SK-N-DZ (cell line): ENCODE measurements around the gene TRIM75. TPM values are rescaled to one million over a fixed set of nuclear protein-coding genes. Genes with fewer than 3 reads are reported as not detected.
"Not testable (repeated sequence)": the region's sequence is repeated elsewhere in the genome, so short reads cannot be mapped to it uniquely, and the experiment has no call there.

ENCODE experiments used
- DNase-seq: peaks from one replicate; pipeline ENCODE4 v3.0.0-alpha.2; 2015; ENCODE audit warnings: low spot score
- polyA plus RNA-seq, 2 experiments: library from polyadenylated mRNA; depleted of rRNA; stranded (reverse); fragments of >200 nt; gene quantifications; 2 replicates each; pipeline ENCODE4 v1.2.3, GENCODE V29; 2014

Gene TRIM75
- not detected in 2 replicates for polyA plus RNA-seq (2014; cell fraction: cytosol; rRNA removed)
- not detected in 2 replicates for polyA plus RNA-seq (2014; cell fraction: nucleus; rRNA removed)

- no peak for DNase-seq
Observed at GRCh38 chr4:165053645-165054044, at the start of gene TRIM75. Gene TRIM75, plus strand, starts transcription at chr4:165053866. Its CDS starts 5,282 bp downstream, at chr4:165059148.

- no peak for DNase-seq
Observed at GRCh38 chr4:165005352-165005925, 48.2 kb upstream of the TRIM75 start.

- DNase-seq = no peak
Observed at GRCh38 chr4:165006456-165006855, 47.2 kb upstream of the TRIM75 start.

- no peak for DNase-seq
Observed at GRCh38 chr4:165006886-165007285, 46.8 kb upstream of the TRIM75 start.

DNA sequence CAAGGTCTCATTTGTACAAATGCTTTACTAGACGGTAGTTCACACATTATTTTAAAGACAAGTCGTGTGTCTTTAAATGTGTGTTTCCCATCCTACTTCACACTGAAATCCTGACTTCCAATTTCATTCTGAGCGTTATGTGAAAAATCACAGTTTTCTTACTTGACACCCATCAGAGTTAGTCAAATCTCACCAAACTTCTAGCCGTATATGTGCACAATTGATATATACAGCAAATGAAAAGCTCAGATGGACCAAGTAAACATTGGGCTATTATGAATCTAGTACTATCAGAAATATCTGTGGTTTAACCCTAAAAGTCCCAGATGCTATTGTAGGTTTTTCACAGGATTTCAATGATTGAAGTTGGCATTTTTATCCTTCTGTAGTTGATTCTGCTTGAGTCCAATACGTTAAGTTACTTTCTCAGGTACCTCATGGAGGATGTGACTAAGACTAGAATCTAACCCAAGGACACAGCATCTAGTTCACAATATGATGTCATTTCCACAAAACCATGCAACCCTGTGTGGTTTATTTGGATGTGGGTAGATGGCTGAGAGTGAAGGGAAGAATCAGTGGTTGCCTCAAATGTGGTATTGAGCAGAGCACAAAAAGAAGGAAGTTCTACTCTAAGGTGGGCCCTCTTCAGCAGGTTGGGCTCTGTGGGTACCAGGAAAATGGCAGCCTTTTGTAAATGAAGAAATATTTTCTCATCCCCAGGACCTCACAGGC lies 44.0 kb upstream of the TRIM75 start:
- DNase-seq = no peak

DNA sequence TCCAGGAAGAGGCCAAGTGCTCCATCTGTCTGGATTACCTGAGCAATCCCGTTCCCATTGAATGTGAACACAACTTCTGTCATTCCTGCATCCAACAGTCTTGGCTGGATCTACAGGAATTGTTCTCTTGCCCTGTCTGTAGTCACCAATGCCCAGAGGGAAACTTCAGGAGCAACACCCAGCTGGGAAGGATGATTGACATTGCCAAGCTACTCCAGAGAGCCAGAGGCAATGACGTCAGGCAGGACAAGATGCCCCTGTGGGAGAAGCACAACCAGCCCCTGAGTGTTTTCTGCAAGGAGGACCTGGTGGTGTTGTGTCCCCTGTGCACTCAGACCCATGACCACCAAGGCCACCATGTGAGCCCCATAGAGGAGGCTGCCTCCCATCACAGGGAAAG lies 43.2 kb upstream of the TRIM75 start:
- no peak for DNase-seq

GRCh38 chr4:165010991-165011390 lies 42.7 kb upstream of the TRIM75 start:
- no peak for DNase-seq

DNA sequence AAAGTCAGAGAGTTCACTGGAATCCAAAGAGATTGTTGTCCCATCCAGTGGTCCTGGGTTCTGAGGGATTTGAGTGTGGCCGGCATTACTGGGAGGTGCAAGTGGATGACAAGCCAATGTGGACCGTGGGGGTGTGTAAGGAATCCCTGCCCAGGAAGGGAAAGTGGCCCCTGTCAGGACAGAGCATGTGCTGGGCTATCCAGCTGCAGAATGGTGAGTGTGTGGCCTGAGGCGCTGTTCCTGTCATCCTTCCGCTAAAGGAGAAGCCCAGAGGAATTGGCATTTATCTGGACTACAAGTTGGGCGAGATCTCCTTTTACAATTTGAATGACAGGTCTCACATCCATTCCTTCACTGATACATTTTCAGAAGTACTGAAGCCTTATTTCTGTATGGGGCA lies 42.3 kb upstream of the TRIM75 start:
- no peak for DNase-seq

DNA sequence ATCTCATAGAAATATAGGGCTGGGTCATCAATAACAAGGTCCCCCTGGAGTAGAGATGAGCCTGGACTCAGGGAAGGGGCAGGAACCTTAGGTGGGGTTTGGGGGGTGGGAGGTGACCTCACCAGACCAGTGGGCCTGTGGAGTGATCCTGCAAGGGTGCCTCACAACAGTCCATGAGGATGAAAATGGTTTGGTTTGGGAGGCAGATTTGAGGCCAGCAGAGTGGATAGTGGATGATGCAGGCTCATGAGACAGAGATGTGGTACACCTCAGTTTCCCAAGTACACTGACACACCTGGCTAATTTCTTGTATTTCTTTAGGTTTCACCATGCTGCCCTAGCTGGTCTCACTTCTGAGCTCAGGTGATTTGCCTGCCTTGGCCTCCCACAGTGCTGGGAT lies 40.0 kb upstream of the TRIM75 start:
- DNase-seq = no peak

DNA sequence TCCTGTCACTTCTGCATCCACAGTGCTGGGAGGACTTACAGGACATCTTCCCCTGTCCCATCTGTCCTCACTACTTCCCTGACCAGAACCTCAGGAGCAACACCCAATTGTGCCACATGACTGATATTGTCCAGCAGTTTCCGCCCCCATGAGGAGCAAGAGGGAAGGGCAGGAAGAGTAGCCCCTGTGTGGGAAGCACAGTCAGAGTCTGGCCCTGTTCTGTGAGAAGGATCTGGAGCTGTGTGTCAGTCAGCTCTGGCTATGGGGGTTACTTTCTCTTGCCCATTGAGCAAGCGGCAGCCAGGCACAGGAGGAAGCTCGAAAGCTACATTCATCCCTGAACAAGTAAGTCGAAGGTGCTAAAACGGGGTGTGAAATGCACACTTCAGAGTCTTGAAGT lies 36.7 kb upstream of the TRIM75 start:
- DNase-seq = peak; percentile 11

- not testable (repeated sequence) for DNase-seq
Observed at GRCh38 chr4:165019995-165020394, 33.7 kb upstream of the TRIM75 start.

DNA sequence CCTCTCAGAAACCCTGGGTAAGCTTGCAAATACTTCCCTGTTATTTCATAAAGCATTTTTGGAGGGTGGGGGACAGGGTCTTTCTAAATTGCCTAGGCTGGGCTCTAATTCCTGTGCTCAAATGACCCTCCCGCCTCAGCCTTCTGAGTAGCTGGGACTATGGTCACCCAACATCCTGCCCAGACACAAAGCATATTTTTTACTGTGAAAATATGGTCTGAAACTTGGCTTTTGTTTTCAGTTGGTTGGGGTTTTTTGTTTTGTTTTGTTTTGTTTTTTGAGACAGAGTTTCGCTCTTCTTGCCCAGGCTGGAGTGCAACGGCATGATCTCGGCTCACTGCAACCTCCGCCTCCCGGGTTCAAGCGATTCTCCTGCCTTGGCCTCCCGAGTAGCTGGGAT lies 27.9 kb upstream of the TRIM75 start:
- not testable (repeated sequence) for DNase-seq

- DNase-seq = no peak
Observed at GRCh38 chr4:165027762-165028402, 25.8 kb upstream of the TRIM75 start.

GRCh38 chr4:165031436-165032211 lies 22.0 kb upstream of the TRIM75 start, which contains the start of gene TRIM60:
Gene TRIM60, plus strand, starts transcription at chr4:165031999. Its CDS starts 8,074 bp downstream, at chr4:165040073.
- no peak for DNase-seq

- DNase-seq = no peak
Observed at GRCh38 chr4:165048170-165048569, 5.5 kb upstream of the TRIM75 start.

DNA sequence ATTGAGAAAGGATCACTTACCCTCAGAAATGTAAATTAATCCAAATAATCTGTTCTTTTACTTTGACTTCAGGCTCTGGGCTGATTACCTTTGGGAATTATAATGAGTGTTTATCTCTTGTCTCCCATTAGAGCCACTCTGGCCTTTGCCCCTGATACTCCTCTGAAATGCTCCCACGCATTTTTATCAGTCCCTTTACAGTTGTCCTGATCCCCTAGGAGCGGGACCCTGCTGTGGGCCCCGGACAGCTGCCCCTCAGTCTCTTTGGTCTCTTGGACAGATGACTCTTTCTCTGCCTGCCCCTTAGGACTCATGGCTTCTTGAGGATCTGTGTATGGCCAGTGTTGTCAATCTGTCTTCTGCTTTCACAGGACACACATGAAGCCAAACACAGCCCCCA lies 1.0 kb upstream of the TRIM75 start:
- DNase-seq = no peak

DNA sequence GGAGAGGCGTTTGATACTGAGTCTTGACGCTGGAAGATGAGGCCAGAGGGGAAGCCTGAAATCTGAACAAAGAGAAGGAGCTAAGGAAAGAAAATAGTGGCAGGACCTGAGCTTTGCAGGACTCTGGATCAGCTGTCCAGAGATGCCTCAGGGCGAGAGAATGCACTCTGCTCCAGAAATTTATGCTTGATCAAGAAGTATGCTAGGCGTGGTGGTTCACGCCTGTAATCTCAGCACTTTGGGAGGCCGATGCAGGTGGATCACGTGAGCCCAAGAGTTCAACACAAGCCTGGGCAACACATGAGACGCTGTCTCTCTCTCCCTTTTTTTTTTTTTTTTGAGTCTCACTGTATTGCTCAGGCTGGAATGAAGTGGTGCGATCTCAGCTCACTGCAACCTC lies 1.9 kb downstream of the TRIM75 start:
- no peak for DNase-seq

DNA sequence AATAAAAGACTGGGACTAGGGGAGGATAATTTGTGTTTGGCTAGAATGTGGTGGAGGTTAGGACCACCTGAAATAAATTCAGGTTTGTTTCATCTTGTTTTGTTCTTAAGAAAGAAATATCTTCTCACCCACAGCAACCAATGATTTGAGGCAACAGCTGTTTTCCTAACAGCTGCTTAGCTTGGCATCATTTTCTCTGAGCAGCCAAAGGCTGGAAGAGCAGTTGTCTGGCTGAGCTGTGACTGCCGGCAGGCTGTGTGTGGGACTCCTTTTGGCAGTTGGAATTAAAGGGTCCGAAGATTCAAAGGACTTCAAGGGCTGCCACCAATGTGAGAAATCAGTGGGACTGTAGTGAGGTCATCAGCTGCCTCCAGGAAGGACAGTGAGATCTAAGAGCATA lies 5.0 kb downstream of the TRIM75 start:
- no peak for DNase-seq

- DNase-seq = no peak
Observed at GRCh38 chr4:165059386-165059785, 5.7 kb downstream of the TRIM75 start.

DNA sequence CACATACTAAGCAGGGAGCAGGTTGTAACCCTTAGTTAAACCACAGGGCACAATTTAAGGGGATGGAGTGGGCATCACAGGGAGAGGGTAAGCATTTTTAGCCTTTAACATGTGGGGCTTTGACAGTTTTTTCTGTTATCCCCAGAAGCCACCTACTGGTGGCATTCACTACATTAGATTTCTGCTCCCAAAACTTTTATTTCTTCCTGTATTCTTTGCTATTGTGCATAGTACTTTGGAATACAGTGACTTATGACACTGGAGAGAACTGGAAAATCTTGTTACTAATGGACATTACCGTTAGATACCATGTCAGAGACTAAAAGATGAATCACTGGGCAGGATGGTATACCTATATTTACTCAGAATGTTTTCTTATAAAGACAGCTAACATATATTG lies 7.3 kb downstream of the TRIM75 start:
- DNase-seq = no peak

GRCh38 chr4:165070560-165070959 lies 16.9 kb downstream of the TRIM75 start:
- DNase-seq = no peak

DNA sequence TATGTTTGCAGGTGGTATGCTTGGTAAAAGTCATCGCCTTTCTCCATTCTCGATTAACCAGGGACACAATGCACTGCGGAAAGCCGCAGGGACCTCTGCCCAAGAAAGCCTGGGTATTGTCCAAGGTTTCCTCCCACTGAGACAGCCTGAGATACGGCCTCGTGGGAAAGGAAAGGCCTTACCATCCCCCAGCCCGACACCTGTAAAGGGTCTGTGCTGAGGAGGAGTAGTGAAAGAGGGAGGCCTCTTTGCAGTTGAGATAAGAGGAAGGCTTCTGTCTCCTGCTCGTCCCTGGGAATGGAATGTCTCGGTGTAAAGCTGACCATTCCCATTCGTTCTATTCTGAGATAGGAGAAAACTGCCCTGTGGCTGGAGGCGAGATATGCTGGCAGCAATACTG lies 19.7 kb downstream of the TRIM75 start:
- DNase-seq = not testable (repeated sequence)
